Activated T-cell treated with anti-CD3 and anti-CD28 coated beads, Interleukin-2, amount 50 U/mL, for 48 hours (primary cell): ENCODE measurements around the gene PAM.

ENCODE experiments used
- DNase-seq, 2 experiments: peaks; one replicate each; pipeline ENCODE4 v3.0.0-alpha.2; 2020

PAM gene

GRCh38 chr5:103075442-103075841 lies 320.3 kb downstream of the PAM start:
- no peak for DNase-seq
